Eye (tissue), 1 donor: ENCODE data around the gene GPR107.
A peak's percentile ranks its signal among the peaks of the same experiment; 100 is the strongest.

Experiments used
- DNase-seq: peaks from one replicate; pipeline ENCODE4 v3.0.0-alpha.2; 2015

The GPR107 gene

GRCh38 chr9:130058154-130058553 lies 4.4 kb downstream of the GPR107 start:
- no peak for DNase-seq

- DNase-seq: no peak
These were observed 5.2 kb downstream of the GPR107 start for GRCh38 chr9:130058887-130059286.

GRCh38 chr9:130060296-130060695 lies 6.6 kb downstream of the GPR107 start:
- no peak for DNase-seq

- no peak for DNase-seq
These were observed 9.0 kb downstream of the GPR107 start for GRCh38 chr9:130062750-130063149.

GRCh38 chr9:130064621-130065020 lies 10.9 kb downstream of the GPR107 start:
- DNase-seq: no peak

- no peak for DNase-seq
These were observed 15.3 kb downstream of the GPR107 start for GRCh38 chr9:130069048-130069447.

- DNase-seq: peak; percentile 9
These were observed 19.0 kb downstream of the GPR107 start for GRCh38 chr9:130072515-130073235.

- peak; percentile 42 for DNase-seq
These were observed 19.7 kb downstream of the GPR107 start for GRCh38 chr9:130073373-130073772.

GRCh38 chr9:130078547-130078946 lies 24.8 kb downstream of the GPR107 start:
- DNase-seq: no peak

GRCh38 chr9:130084337-130084736 lies 30.6 kb downstream of the GPR107 start:
- no peak for DNase-seq

- DNase-seq: no peak
These were observed 34.3 kb downstream of the GPR107 start for GRCh38 chr9:130088051-130088450.

- DNase-seq: no peak
These were observed 35.4 kb downstream of the GPR107 start for GRCh38 chr9:130089141-130089540.

- no peak for DNase-seq
These were observed 37.2 kb downstream of the GPR107 start for GRCh38 chr9:130090915-130091314.

GRCh38 chr9:130092910-130093309 lies 39.2 kb downstream of the GPR107 start:
- DNase-seq: no peak

- DNase-seq: no peak
These were observed 42.2 kb downstream of the GPR107 start for GRCh38 chr9:130095872-130096271.

GRCh38 chr9:130100681-130101080 lies 47.0 kb downstream of the GPR107 start:
- DNase-seq: no peak

- DNase-seq: no peak
These were observed 48.2 kb downstream of the GPR107 start for GRCh38 chr9:130101915-130102314.

- no peak for DNase-seq
These were observed 50.9 kb downstream of the GPR107 start for GRCh38 chr9:130104491-130105193.

- no peak for DNase-seq
These were observed 53.1 kb downstream of the GPR107 start for GRCh38 chr9:130106860-130107233.

- DNase-seq: peak; percentile 94
These were observed 53.6 kb downstream of the GPR107 start for GRCh38 chr9:130107234-130107861.

GRCh38 chr9:130107955-130108354 lies 54.2 kb downstream of the GPR107 start:
- DNase-seq: no peak

GRCh38 chr9:130110166-130110565 lies 56.5 kb downstream of the GPR107 start:
- no peak for DNase-seq

GRCh38 chr9:130110596-130111021 lies 56.9 kb downstream of the GPR107 start:
- DNase-seq: no peak
